Measurements from ENCODE around the gene FAM184B. TPM values are rescaled to one million over a fixed set of nuclear protein-coding genes. Genes with fewer than 3 reads are reported as not detected.

Gene FAM184B
- total and polyA plus RNA-seq, 8 donors = 0.06 to 0.27 (median 0.18) TPM

GRCh38 chr4:17657090-17657489 is 124.3 kb downstream of the FAM184B start:
- no peak overlapping the region for H3K4me3 ChIP-seq
- H3K4me1 ChIP-seq = no peaks in the 10 kb centered on the region
- no peaks in the 10 kb centered on the region for H3K36me3 ChIP-seq
- TF ChIP-seq CTCF (IDR thresholded peaks at IDR 0.05) = no peak
- DNase-seq = no peak
- no peaks in the 10 kb centered on the region for H3K27me3 ChIP-seq
- H3K27ac ChIP-seq = no peak overlapping the region
- no peaks in the 10 kb centered on the region for H3K9me3 ChIP-seq
- intact Hi-C loops (cut with DNase I) = no loop called here
- no peak for ATAC-seq

- DNase-seq (no peak), ATAC-seq (no peak)
- no peaks in the 10 kb centered on the region for H3K36me3 ChIP-seq
- H3K4me1 ChIP-seq = no peaks in the 10 kb centered on the region
- H3K27me3 ChIP-seq = no peaks in the 10 kb centered on the region
- no peak overlapping the region for H3K27ac ChIP-seq
- intact Hi-C loops (cut with DNase I) = no loop called here
- H3K9me3 ChIP-seq = no peaks in the 10 kb centered on the region
- no peak overlapping the region for H3K4me3 ChIP-seq
- no peak for TF ChIP-seq CTCF (IDR thresholded peaks at IDR 0.05)
Observed at GRCh38 chr4:17654701-17655100, 126.7 kb downstream of the FAM184B start.

GRCh38 chr4:17650406-17650805 is 131.0 kb downstream of the FAM184B start:
- Histone ChIP-seq H3K27ac (no peak overlapping the region), H3K27me3 (no peaks in the 10 kb centered on the region), H3K9me3 (no peaks in the 10 kb centered on the region), H3K4me1 (no peaks in the 10 kb centered on the region), H3K36me3 (no peaks in the 10 kb centered on the region), H3K4me3 (no peak overlapping the region)
- DNase-seq (no peak), ATAC-seq (no peak)
- intact Hi-C loops (cut with DNase I) = no loop called here
- TF ChIP-seq CTCF (IDR thresholded peaks at IDR 0.05) = no peak

GRCh38 chr4:17647927-17648326 is 133.5 kb downstream of the FAM184B start:
- no peaks in the 10 kb centered on the region for H3K4me1 ChIP-seq
- TF ChIP-seq CTCF (IDR thresholded peaks at IDR 0.05) = no peak

GRCh38 chr4:17647176-17647806 is 134.1 kb downstream of the FAM184B start:
- intact Hi-C loops (cut with DNase I) = no loop called here
- DNase-seq (no peak), ATAC-seq (no peak)
- Histone ChIP-seq H3K9me3 (no peaks in the 10 kb centered on the region), H3K4me1 (no peaks in the 10 kb centered on the region), H3K36me3 (no peaks in the 10 kb centered on the region), H3K27ac (no peak overlapping the region), H3K27me3 (no peaks in the 10 kb centered on the region), H3K4me3 (no peak overlapping the region)
- no peak for TF ChIP-seq CTCF (IDR thresholded peaks at IDR 0.05)

More at GRCh38 chr4:17647927-17648326, 133.5 kb downstream of the FAM184B start:
- no peak for DNase-seq
- no peak overlapping the region for H3K27ac ChIP-seq
- intact Hi-C loops (cut with DNase I) = no loop called here
- no peak overlapping the region for H3K4me3 ChIP-seq
- no peaks in the 10 kb centered on the region for H3K27me3 ChIP-seq
- H3K9me3 ChIP-seq = no peaks in the 10 kb centered on the region
- H3K36me3 ChIP-seq = no peaks in the 10 kb centered on the region
- no peak for ATAC-seq

All from left lung (tissue), 10 donors.